ENCODE results near the gene DAPK2. TPM values are rescaled to one million over a fixed set of nuclear protein-coding genes. Genes with fewer than 3 reads are reported as not detected.
"Not testable (repeated sequence)": the region's sequence is repeated elsewhere in the genome, so short reads cannot be mapped to it uniquely, and the experiment has no call there.

DAPK2 gene
- total RNA-seq, 3 donors from 2014 or later, result 32.0 to 82.0 (median 35.5) TPM

DNA sequence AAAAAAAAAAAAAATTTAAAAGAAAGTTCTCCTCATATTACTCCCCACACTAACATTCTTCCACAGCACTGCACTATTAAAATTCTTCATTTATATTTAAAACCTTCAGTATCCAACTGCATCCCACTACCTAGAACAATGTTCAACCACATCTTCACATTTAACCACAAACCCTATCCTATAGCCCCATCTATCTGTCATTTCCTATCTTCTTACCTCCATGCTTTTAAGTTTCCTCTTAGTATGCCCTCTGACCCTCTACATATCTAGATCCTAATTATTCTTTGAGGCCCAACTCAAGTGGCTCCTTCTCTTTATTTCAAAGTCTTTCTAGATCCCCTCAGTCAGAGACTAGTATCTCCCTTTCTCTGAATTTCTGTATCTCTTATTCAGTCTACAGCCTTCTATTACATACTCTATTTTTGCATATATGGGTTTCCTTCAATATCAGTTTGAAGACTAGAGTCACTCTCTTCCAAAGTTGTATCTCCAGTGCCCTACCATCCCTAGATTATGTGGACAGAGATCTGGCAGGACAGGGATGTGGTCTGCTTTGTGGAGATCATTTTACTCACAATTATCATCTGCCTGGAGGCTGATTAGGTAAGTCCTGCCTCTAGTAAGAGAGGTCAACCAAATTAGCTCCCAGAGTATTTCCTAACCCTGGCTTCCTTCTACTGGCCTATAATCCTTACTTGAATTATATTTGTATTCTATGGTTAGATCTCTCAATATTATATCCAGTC, 46.0 kb upstream of the DAPK2 start:
- no peaks in the 10 kb centered on the region for H3K9me3 ChIP-seq
- peaks cover 26% of the 10 kb centered on the region for H3K4me1 ChIP-seq (ENCODE audit: low read depth)
- no peak overlapping the region for H3K4me3 ChIP-seq
- TF ChIP-seq, protein P1, sequence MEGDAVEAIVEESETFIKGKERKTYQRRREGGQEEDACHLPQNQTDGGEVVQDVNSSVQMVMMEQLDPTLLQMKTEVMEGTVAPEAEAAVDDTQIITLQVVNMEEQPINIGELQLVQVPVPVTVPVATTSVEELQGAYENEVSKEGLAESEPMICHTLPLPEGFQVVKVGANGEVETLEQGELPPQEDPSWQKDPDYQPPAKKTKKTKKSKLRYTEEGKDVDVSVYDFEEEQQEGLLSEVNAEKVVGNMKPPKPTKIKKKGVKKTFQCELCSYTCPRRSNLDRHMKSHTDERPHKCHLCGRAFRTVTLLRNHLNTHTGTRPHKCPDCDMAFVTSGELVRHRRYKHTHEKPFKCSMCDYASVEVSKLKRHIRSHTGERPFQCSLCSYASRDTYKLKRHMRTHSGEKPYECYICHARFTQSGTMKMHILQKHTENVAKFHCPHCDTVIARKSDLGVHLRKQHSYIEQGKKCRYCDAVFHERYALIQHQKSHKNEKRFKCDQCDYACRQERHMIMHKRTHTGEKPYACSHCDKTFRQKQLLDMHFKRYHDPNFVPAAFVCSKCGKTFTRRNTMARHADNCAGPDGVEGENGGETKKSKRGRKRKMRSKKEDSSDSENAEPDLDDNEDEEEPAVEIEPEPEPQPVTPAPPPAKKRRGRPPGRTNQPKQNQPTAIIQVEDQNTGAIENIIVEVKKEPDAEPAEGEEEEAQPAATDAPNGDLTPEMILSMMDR (IDR thresholded peaks at IDR 0.05), result no peak
- no peak for DNase-seq
- H3K36me3 ChIP-seq (ENCODE audit: low read depth), result no peaks in the 10 kb centered on the region
- no peak for ATAC-seq
- intact Hi-C loops (cut with DNase I, micrococcal nuclease), result no loop called here

DNA sequence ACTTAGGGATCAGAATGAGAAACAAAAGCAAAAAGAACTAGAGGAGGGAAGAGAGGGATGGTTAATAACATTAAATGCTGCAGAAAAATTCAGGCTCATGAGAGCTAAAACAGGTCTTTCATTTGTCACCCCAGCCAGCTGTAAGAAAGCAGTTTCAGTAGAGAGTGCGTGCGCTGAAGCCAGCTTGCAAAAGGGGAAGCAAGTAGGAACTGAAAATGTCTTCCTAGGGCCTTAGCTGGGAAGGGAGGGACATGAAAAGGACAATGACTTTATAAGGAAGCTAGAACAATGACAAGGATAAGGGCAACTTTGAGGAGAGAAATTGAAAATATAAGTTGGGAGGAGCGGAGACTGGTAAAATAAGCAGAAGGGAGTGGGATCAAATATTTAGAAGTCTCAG, 44.2 kb upstream of the DAPK2 start:
- Histone ChIP-seq H3K9me3 (no peaks in the 10 kb centered on the region), H3K4me1 (ENCODE audit: low read depth) (peaks cover 18% of the 10 kb centered on the region), H3K36me3 (ENCODE audit: low read depth) (no peaks in the 10 kb centered on the region), H3K4me3 (no peak overlapping the region)
- TF ChIP-seq, protein P1 (IDR thresholded peaks at IDR 0.05), result no peak
- ATAC-seq (no peak), DNase-seq (peak in 1 of 3 donors; percentile 33)
- intact Hi-C loops (cut with DNase I, micrococcal nuclease), result no loop called here

DNA sequence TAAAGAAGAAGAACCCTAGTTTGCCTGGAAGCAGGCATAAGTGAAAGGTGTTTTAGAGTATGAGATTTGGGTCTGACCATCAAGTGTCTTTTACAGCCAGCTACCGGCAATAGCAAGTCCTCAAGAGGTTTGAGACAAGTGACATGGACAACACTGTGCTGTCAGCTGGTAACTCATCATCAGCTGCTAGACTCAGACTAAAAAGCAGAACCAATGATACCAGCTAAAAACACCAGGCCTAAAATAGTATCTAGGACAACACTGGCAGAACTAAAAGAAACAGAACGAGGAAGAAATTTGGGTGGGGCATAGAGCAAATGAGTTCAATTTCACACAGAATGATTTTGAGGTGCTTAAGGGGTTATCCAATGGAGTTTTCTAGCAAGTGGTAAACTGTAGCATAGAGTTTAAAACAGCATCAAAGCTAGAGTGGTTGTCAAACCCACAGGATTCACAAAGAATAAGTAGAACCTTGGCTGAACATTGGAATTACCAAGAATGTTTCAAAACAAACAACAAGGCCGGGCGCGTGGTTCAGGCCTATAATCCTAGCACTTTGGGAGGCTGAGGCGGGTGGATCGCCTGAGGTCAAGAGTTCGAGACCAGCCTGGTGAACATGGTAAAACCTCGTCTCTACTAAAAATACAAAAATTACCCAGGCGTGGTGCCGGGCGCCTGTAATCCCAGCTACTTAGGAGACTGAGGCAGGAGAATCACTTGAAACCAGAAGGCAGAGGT, 43.4 kb upstream of the DAPK2 start:
- DNase-seq, result no peak
- H3K9me3 ChIP-seq, result no peaks in the 10 kb centered on the region
- H3K36me3 ChIP-seq (ENCODE audit: low read depth), result no peaks in the 10 kb centered on the region
- intact Hi-C loops (cut with DNase I, micrococcal nuclease), result no loop called here
- ATAC-seq, result no peak
- peaks cover 11% of the 10 kb centered on the region for H3K4me1 ChIP-seq (ENCODE audit: low read depth)
- TF ChIP-seq, protein P1 (IDR thresholded peaks at IDR 0.05), result no peak
- H3K4me3 ChIP-seq, result no peak overlapping the region

DNA sequence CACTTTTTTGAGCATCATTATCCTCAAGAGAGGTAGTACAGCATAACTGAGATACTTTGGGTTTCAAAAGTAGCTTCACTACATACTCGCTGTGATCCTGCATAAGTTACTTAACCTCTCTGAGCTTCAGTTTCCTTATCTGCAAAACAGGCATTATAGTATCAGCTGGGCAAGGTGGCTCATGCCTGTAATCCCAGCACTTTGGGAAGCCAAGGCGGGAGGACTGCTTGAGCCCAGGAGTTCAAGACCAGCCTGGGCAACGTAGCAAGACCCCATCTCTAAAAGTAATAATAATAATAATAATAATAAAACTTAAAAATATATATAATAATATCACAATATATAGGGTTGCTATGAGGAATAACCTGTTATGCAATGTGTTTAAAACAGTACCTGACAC, 36.5 kb upstream of the DAPK2 start:
- TF ChIP-seq, protein P1 (IDR thresholded peaks at IDR 0.05), result no peak
- H3K4me3 ChIP-seq, result no peak overlapping the region
- no peaks in the 10 kb centered on the region for H3K9me3 ChIP-seq
- intact Hi-C loops (cut with DNase I, micrococcal nuclease), result no loop called here
- DNase-seq (no peak), ATAC-seq (no peak)
- H3K4me1 ChIP-seq (ENCODE audit: low read depth), result no peaks in the 10 kb centered on the region
- H3K36me3 ChIP-seq (ENCODE audit: low read depth), result no peaks in the 10 kb centered on the region

DNA sequence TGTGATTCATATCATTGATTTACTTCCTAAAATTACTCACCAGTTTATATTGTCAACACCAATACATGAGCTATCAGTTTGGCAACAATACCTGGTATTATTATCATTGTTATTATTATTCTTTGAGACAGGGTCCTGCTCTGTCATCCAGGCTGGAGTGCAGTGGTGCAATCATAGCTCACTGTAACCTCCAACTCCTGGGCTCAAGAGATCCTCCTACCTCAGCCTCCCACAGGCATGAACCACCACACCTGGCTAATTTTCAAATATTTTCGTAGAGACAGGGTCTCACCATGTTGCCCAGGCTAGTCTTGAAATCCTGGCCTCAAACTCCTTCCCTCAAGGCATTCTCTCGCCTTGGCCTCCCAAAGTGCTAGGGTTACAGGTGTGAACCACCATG, 27.2 kb upstream of the DAPK2 start:
- intact Hi-C loops (cut with DNase I, micrococcal nuclease); H3K4me3 ChIP-seq; H3K9me3 ChIP-seq; ATAC-seq; DNase-seq; H3K36me3 ChIP-seq (ENCODE audit: low read depth): not testable (repeated sequence)
- H3K4me1 ChIP-seq (ENCODE audit: low read depth), result peaks cover 11% of the 10 kb centered on the region

DNA sequence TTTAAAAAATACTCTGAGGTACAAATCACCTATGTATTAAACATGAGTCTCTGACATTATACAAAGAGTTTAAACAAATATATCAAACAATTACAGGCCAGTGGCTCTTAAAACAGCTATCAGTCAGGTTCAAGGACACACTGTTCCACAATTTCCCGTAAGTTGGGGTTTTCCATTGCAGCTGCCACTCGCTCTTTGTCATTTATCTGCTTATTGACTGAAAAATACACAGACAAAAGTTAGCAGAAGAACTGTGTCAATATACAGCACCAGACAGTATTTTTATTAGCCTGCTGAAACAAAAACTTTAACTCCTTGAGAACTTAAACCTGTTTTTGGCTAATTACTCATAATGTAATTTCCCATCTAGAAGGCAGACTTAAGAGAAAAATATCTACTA, 26.5 kb upstream of the DAPK2 start:
- Histone ChIP-seq H3K4me1 (ENCODE audit: low read depth) (peaks cover 11% of the 10 kb centered on the region), H3K4me3 (no peak overlapping the region), H3K9me3 (no peaks in the 10 kb centered on the region), H3K36me3 (ENCODE audit: low read depth) (no peaks in the 10 kb centered on the region)
- DNase-seq (no peak), ATAC-seq (peak; percentile 15)
- intact Hi-C loops (cut with DNase I, micrococcal nuclease), result no loop called here
- TF ChIP-seq, protein P1 (IDR thresholded peaks at IDR 0.05), result no peak

Measured in mucosa of descending colon (tissue), 3 donors.